GM13977 (cell line): ENCODE measurements around the gene BABAM2.

Source experiments
- DNase-seq: peaks from one replicate; pipeline ENCODE4 v3.0.0; 2012; ENCODE audit warnings: low spot score
- CTCF ChIP-seq: IDR thresholded peaks from 2 replicates; pipeline ENCODE4 v1.5.1; 2012; ENCODE audit warnings: mild to moderate bottlenecking, control low read depth; ENCODE audit not compliant: insufficient read depth; ENCODE audit errors: extremely low read depth, missing control alignments
- in situ Hi-C: fragments of 300-500 bp; cut with MboI; formaldehyde crosslinking; loops from one replicate; pipeline ENCODE4 v1.12.0; 2022; ENCODE audit warnings: low sequenced_read_pairs, low pct_unique_long_range_greater_than_20kb, mixed read lengths, inconsistent platforms; ENCODE audit not compliant: unreplicated experiment

Gene BABAM2

GRCh38 chr2:27980242-27980641, 89.7 kb downstream of the BABAM2 start:
- TF ChIP-seq CTCF: no peak
- in situ Hi-C loops: no loop called here
- no peak for DNase-seq

GRCh38 chr2:27984153-27984552, 93.6 kb downstream of the BABAM2 start:
- TF ChIP-seq CTCF: no peak
- in situ Hi-C loops: no loop called here

GRCh38 chr2:27988306-27988705, 97.8 kb downstream of the BABAM2 start:
- no peak for TF ChIP-seq CTCF
- no peak for DNase-seq
- in situ Hi-C loops: no loop called here

More at GRCh38 chr2:27984153-27984552, 93.6 kb downstream of the BABAM2 start:
- DNase-seq: no peak

GRCh38 chr2:27988718-27989117, 98.2 kb downstream of the BABAM2 start:
- in situ Hi-C loops: no loop called here
- no peak for TF ChIP-seq CTCF

GRCh38 chr2:27989149-27989548, 98.6 kb downstream of the BABAM2 start:
- DNase-seq: no peak
- in situ Hi-C loops: no loop called here
- TF ChIP-seq CTCF: no peak

More at GRCh38 chr2:27988718-27989117, 98.2 kb downstream of the BABAM2 start:
- DNase-seq: no peak

- no peak for TF ChIP-seq CTCF
- in situ Hi-C loops: no loop called here
- DNase-seq: no peak
These were observed 99.6 kb downstream of the BABAM2 start for GRCh38 chr2:27990030-27990590.
